ENCODE results near the gene CAST.
"Not testable (repeated sequence)": the region's sequence is repeated elsewhere in the genome, so short reads cannot be mapped to it uniquely, and the experiment has no call there.

The CAST gene

GRCh38 chr5:96743805-96744204 is 81.6 kb downstream of the CAST start:
- H3K9me3 Mint-ChIP-seq, result no peaks in the 10 kb centered on the region
- peaks cover 62% of the 10 kb centered on the region for H3K36me3 Mint-ChIP-seq (ENCODE audit: low read depth)
- DNase-seq (ENCODE audit: low spot score), result no peak
- peaks cover 4% of the 10 kb centered on the region for H3K4me1 Mint-ChIP-seq (ENCODE audit: low read depth)
- H3K4me3 Mint-ChIP-seq, result no peak overlapping the region
- H3K27ac Mint-ChIP-seq, result no peak overlapping the region
- H3K27me3 Mint-ChIP-seq (ENCODE audit: low read depth), result no peaks in the 10 kb centered on the region

DNA sequence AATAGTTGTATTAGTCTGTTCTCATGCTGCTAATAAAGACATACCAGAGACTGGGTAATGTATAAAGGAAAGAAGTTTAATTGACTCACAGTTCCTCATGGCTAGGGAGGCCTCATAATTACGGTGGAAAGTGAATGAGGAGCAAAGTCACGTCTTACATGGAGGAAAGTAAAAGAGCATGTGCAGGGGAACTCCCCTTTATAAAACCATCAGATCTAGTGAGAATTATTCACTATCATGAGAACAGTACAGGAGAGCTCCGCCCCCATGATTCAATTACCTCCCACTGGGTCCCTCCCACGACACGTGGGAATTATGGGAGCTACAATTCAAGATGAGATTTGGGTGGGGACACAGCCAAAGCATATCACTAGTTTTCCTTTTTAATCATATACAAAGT is 82.0 kb downstream of the CAST start:
- not testable (repeated sequence) for H3K27me3 Mint-ChIP-seq (ENCODE audit: low read depth); H3K27ac Mint-ChIP-seq; H3K9me3 Mint-ChIP-seq; H3K4me1 Mint-ChIP-seq (ENCODE audit: low read depth); H3K4me3 Mint-ChIP-seq; DNase-seq (ENCODE audit: low spot score)
- peaks cover 65% of the 10 kb centered on the region for H3K36me3 Mint-ChIP-seq (ENCODE audit: low read depth)

- Mint-ChIP-seq H3K36me3 (ENCODE audit: low read depth) (peaks cover 65% of the 10 kb centered on the region), H3K4me1 (ENCODE audit: low read depth) (peaks cover 4% of the 10 kb centered on the region), H3K9me3 (no peaks in the 10 kb centered on the region), H3K4me3 (no peak overlapping the region), H3K27me3 (ENCODE audit: low read depth) (no peaks in the 10 kb centered on the region), H3K27ac (no peak overlapping the region)
- no peak for DNase-seq (ENCODE audit: low spot score)
These were observed 82.8 kb downstream of the CAST start for GRCh38 chr5:96745025-96745424.

DNA sequence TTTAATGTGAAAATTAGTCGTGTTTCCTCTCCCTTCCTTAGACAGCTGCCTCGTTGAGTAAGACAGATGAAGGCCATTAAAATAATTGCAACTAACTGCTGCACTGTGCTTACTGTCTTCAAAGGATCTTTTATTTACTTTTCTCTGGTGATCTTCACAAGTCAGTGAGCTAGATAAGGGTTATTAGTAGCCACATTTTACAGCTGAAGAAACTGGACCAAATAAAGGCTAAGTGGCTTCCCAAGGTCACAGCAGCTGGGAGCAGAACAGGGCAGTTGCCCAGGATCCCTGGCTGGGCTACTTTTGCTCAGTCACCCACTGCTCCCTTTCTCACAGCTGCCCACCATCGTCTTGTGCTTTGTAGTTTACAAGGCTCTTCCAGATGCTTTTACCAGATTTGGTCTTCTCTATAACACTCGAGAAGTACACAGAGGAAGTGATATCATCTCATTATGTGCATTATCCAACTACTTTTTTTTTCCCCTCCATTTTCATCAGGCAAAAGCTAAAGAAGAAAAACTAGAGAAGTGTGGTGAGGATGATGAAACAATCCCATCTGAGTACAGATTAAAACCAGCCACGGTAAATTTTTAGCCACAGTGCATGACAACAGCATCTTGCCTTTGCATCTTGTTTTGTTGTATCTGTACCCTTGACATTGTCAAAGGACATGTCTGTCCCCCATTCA is 83.8 kb downstream of the CAST start:
- DNase-seq (ENCODE audit: low spot score), result no peak
- H3K9me3 Mint-ChIP-seq, result no peaks in the 10 kb centered on the region
- H3K27me3 Mint-ChIP-seq (ENCODE audit: low read depth), result no peaks in the 10 kb centered on the region
- peaks cover 4% of the 10 kb centered on the region for H3K4me1 Mint-ChIP-seq (ENCODE audit: low read depth)
- peaks cover 62% of the 10 kb centered on the region for H3K36me3 Mint-ChIP-seq (ENCODE audit: low read depth)
- H3K4me3 Mint-ChIP-seq, result no peak overlapping the region
- peak overlapping the region; percentile 2 for H3K27ac Mint-ChIP-seq

DNA sequence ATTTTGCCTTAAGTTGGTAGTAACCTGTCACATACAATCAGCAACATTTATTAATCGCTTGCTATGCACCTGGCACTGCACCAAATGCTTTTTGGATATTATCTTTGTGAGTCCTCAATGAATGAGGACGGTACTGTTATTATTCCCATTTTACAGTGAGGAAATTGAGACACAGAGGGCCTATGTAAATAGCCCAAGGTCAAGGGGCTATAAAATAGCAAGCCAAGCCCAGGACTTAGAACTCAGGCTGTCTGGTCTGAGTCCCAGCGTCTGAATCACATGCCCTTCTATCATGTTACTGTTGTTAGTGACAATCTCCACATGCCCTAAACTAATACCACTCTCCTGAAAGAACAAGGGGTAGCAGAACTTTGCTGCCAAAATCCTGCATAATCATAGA is 85.5 kb downstream of the CAST start:
- Mint-ChIP-seq H3K36me3 (ENCODE audit: low read depth) (peaks cover 55% of the 10 kb centered on the region), H3K27ac (no peak overlapping the region), H3K4me3 (no peak overlapping the region), H3K27me3 (ENCODE audit: low read depth) (no peaks in the 10 kb centered on the region), H3K9me3 (no peaks in the 10 kb centered on the region), H3K4me1 (ENCODE audit: low read depth) (peaks cover 4% of the 10 kb centered on the region)
- DNase-seq (ENCODE audit: low spot score), result no peak

GRCh38 chr5:96750110-96750822 is 88.1 kb downstream of the CAST start:
- peaks cover 44% of the 10 kb centered on the region for H3K36me3 Mint-ChIP-seq (ENCODE audit: low read depth)
- H3K4me3 Mint-ChIP-seq, result no peak overlapping the region
- H3K27me3 Mint-ChIP-seq (ENCODE audit: low read depth), result no peaks in the 10 kb centered on the region
- peaks cover 2% of the 10 kb centered on the region for H3K4me1 Mint-ChIP-seq (ENCODE audit: low read depth)
- no peak overlapping the region for H3K27ac Mint-ChIP-seq
- H3K9me3 Mint-ChIP-seq, result no peaks in the 10 kb centered on the region
- no peak for DNase-seq (ENCODE audit: low spot score)

GRCh38 chr5:96751203-96752169 is 89.3 kb downstream of the CAST start:
- H3K9me3 Mint-ChIP-seq, result no peaks in the 10 kb centered on the region
- no peak for DNase-seq (ENCODE audit: low spot score)
- H3K4me3 Mint-ChIP-seq, result no peak overlapping the region
- H3K27ac Mint-ChIP-seq, result no peak overlapping the region
- no peaks in the 10 kb centered on the region for H3K4me1 Mint-ChIP-seq (ENCODE audit: low read depth)
- no peaks in the 10 kb centered on the region for H3K27me3 Mint-ChIP-seq (ENCODE audit: low read depth)
- peaks cover 40% of the 10 kb centered on the region for H3K36me3 Mint-ChIP-seq (ENCODE audit: low read depth)

DNA sequence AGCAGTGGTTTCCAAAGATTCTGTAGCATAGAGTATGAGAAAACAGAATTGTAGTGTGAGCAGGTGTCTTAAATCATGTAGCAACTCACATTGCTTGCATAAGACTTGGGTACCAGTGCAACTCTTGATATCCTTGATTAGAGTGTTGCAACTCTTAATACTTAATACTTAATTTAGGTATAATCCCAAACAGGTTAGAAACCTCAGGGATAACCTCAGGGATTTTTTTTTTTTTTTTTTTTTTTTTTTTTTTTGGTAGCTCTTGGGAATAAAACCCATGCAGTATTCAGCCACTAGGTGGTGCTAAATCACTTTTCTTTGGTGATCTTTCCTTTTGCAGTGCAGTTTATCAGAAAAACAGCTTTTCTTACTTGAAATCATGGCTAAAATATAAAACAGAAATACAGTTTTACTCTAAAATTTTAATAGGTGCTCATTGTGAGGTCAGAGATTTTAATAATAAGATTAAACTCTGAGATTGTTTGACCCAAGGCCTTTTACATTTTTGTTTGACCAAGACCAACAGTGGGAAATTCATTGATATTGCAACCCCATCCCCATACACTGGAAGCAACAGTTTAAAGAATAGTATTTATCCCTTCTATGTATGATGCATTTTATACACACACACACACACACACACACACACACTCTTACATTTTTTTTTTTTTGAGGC is 90.3 kb downstream of the CAST start:
- peaks cover 44% of the 10 kb centered on the region for H3K36me3 Mint-ChIP-seq (ENCODE audit: low read depth)
- H3K27me3 Mint-ChIP-seq (ENCODE audit: low read depth), result no peaks in the 10 kb centered on the region
- no peaks in the 10 kb centered on the region for H3K9me3 Mint-ChIP-seq
- no peak overlapping the region for H3K27ac Mint-ChIP-seq
- no peak overlapping the region for H3K4me3 Mint-ChIP-seq
- H3K4me1 Mint-ChIP-seq (ENCODE audit: low read depth), result no peaks in the 10 kb centered on the region
- no peak for DNase-seq (ENCODE audit: low spot score)

DNA sequence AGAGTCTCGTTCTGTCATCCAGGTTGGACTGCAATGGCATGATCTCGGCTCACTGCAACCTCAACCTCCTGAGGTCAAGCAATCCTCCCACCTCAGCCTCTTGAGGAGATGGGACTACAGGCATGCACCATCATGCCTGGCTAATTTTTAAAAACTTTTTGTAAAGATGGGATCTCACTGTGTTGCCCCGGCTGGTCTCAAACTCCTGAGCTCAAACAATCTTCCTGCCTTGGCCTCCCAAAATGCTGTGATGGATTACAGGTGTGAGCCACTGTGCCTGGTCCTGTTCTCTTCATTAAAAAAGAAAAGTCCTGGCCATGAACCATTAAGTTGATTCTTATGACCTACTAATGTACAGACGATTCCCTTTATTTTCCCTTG is 90.8 kb downstream of the CAST start:
- no peak for DNase-seq (ENCODE audit: low spot score)
- no peaks in the 10 kb centered on the region for H3K9me3 Mint-ChIP-seq
- H3K27ac Mint-ChIP-seq, result no peak overlapping the region
- peaks cover 45% of the 10 kb centered on the region for H3K36me3 Mint-ChIP-seq (ENCODE audit: low read depth)
- H3K27me3 Mint-ChIP-seq (ENCODE audit: low read depth), result no peaks in the 10 kb centered on the region
- no peak overlapping the region for H3K4me3 Mint-ChIP-seq
- no peaks in the 10 kb centered on the region for H3K4me1 Mint-ChIP-seq (ENCODE audit: low read depth)

GRCh38 chr5:96753848-96754247 is 91.7 kb downstream of the CAST start:
- Mint-ChIP-seq H3K27me3 (ENCODE audit: low read depth) (no peaks in the 10 kb centered on the region), H3K9me3 (no peaks in the 10 kb centered on the region), H3K36me3 (ENCODE audit: low read depth) (peaks cover 43% of the 10 kb centered on the region), H3K27ac (no peak overlapping the region), H3K4me3 (no peak overlapping the region), H3K4me1 (ENCODE audit: low read depth) (no peaks in the 10 kb centered on the region)
- no peak for DNase-seq (ENCODE audit: low spot score)

DNA sequence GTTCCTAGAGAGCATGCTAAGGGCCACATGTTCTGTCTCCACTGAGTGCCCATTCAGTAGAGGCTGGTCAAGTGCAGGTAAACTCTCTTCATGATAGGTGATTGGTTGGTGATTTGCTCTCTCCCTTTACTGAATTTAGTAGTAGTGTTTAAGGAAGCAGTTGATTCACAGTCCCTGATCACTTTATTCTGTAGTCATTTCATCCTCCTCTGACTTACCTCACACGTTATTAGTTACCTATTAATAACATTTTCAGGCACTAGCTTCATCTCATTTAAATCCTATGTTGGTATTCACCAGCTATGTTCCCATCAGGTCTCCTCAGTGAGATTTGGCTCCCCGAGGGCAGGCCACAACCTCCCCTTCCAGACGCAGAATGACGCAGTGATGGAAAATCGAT is 93.7 kb downstream of the CAST start:
- H3K27me3 Mint-ChIP-seq (ENCODE audit: low read depth), result no peaks in the 10 kb centered on the region
- H3K4me3 Mint-ChIP-seq, result no peak overlapping the region
- H3K36me3 Mint-ChIP-seq (ENCODE audit: low read depth), result peaks cover 37% of the 10 kb centered on the region
- no peak for DNase-seq (ENCODE audit: low spot score)
- no peaks in the 10 kb centered on the region for H3K4me1 Mint-ChIP-seq (ENCODE audit: low read depth)
- no peak overlapping the region for H3K27ac Mint-ChIP-seq
- no peaks in the 10 kb centered on the region for H3K9me3 Mint-ChIP-seq

DNA sequence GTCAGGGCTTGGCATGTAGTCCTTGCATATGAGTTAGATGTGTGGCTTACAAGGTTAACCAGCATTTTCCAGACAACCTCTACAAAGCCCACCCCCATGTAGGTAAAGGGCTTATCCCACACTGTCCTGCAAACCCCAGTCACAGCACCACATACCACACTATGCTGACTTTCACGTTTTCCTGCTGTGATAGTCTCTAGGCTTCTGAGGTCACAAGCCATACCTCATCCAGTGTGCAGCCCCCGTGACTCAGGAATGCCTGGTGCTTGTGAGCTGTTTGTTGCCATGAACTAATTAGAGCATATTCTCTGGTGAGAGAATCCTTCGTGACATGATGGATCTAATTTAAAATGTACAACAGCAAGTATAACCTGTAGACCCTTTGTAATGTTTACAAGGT is 94.8 kb downstream of the CAST start:
- Mint-ChIP-seq H3K27ac (no peak overlapping the region), H3K36me3 (ENCODE audit: low read depth) (peaks cover 33% of the 10 kb centered on the region)
- no peak for DNase-seq (ENCODE audit: low spot score)

GRCh38 chr5:96758621-96759020 is 96.4 kb downstream of the CAST start:
- Mint-ChIP-seq H3K27me3 (ENCODE audit: low read depth) (no peaks in the 10 kb centered on the region), H3K4me1 (ENCODE audit: low read depth) (no peaks in the 10 kb centered on the region), H3K4me3 (no peak overlapping the region), H3K27ac (no peak overlapping the region), H3K9me3 (no peaks in the 10 kb centered on the region), H3K36me3 (ENCODE audit: low read depth) (peaks cover 33% of the 10 kb centered on the region)
- DNase-seq (ENCODE audit: low spot score), result no peak

More for the DNA sequence above, 94.8 kb downstream of the CAST start:
- no peaks in the 10 kb centered on the region for H3K4me1 Mint-ChIP-seq (ENCODE audit: low read depth)
- no peaks in the 10 kb centered on the region for H3K9me3 Mint-ChIP-seq
- H3K27me3 Mint-ChIP-seq (ENCODE audit: low read depth), result no peaks in the 10 kb centered on the region
- H3K4me3 Mint-ChIP-seq, result no peak overlapping the region
